ENCODE data around the gene SLC2A13.

- TF ChIP-seq CTCF (IDR thresholded peaks at IDR 0.05; ENCODE audit: insufficient read depth, low read length, poor library complexity, severe bottlenecking) (no peak), EZH2phosphoT487 (conservative IDR thresholded peaks at IDR 0.05; ENCODE audit: low read length) (no peak)
These were observed 90.0 kb downstream of the SLC2A13 start for GRCh38 chr12:40015881-40016280.
